HepG2 (cell line): ENCODE measurements around the gene SFI1. TPM values are rescaled to one million over a fixed set of nuclear protein-coding genes. Genes with fewer than 3 reads are reported as not detected.

Experiments
- CC2D1A ChIP-seq: sonication (generic); formaldehyde crosslinking; IDR thresholded peaks from 2 replicates; pipeline ENCODE4 v1.8.1; 2023; ENCODE audit warnings: mild to moderate bottlenecking, missing genetic modification reagents
- DMAP1 ChIP-seq: IDR thresholded peaks from 2 replicates; pipeline ENCODE4 v1.6.1; 2016
- ELF1 ChIP-seq: sonication (generic); formaldehyde crosslinking; IDR thresholded peaks from 2 replicates; pipeline ENCODE4 v1.4.0; 2020; ENCODE audit warnings: missing genetic modification reagents
- GABPA ChIP-seq, 2 experiments: IDR thresholded peaks; 2 replicates each; pipeline ENCODE4 v1.6.1; 2011 to 2016; ENCODE audit warnings: low read depth in 2 of 2, low read length in 1 of 2, missing biosample characterization in 1 of 2, missing genetic modification characterization in 1 of 2
- ISX ChIP-seq: sonication (generic); formaldehyde crosslinking; conservative IDR thresholded peaks from 2 replicates; pipeline ENCODE4 v1.5.0; 2020; ENCODE audit warnings: missing genetic modification reagents
- KDM3A ChIP-seq: IDR thresholded peaks from 2 replicates; pipeline ENCODE4 v1.6.1; 2018; ENCODE audit warnings: low read depth, missing compliant biosample characterization
- KMT2A ChIP-seq: sonication (generic); formaldehyde crosslinking; IDR thresholded peaks from 2 replicates; pipeline ENCODE4 v1.4.0; 2020; ENCODE audit warnings: missing genetic modification reagents
- MYC ChIP-seq: sonication (generic); formaldehyde crosslinking; IDR thresholded peaks from 2 replicates; pipeline ENCODE4 v1.9.0; 2021; ENCODE audit warnings: missing genetic modification reagents, borderline replicate concordance
- NFIC ChIP-seq: IDR thresholded peaks from 2 replicates; pipeline ENCODE4 v1.6.1; 2012; ENCODE audit warnings: mild to moderate bottlenecking, low read length, inconsistent platforms
- PHF8 ChIP-seq: sonication (generic); formaldehyde crosslinking; IDR thresholded peaks from 2 replicates; pipeline ENCODE4 v1.5.0; 2020; ENCODE audit warnings: missing genetic modification reagents
- PITX1 ChIP-seq: sonication (generic); formaldehyde crosslinking; IDR thresholded peaks from 2 replicates; pipeline ENCODE4 v1.5.1; 2020; ENCODE audit warnings: mild to moderate bottlenecking, missing genetic modification reagents
- SAP130 ChIP-seq: IDR thresholded peaks from 2 replicates; pipeline ENCODE4 v1.6.1; 2016; ENCODE audit warnings: low read depth
- SP2 ChIP-seq: sonication (generic); formaldehyde crosslinking; IDR thresholded peaks from 2 replicates; pipeline ENCODE4 v1.5.1; 2020; ENCODE audit warnings: mild to moderate bottlenecking, missing genetic modification reagents
- ZNF263 ChIP-seq: sonication (generic); formaldehyde crosslinking; IDR thresholded peaks from 2 replicates; pipeline ENCODE4 v1.4.0; 2020; ENCODE audit warnings: missing genetic modification reagents
- ZNF747 ChIP-seq: sonication (generic); formaldehyde crosslinking; IDR thresholded peaks from 2 replicates; pipeline ENCODE4 v1.8.1; 2023; ENCODE audit warnings: missing genetic modification reagents, mild to moderate bottlenecking, borderline replicate concordance
- ZNF761 ChIP-seq: sonication (generic); formaldehyde crosslinking; conservative IDR thresholded peaks from 2 replicates; pipeline ENCODE4 v1.4.0; 2020; ENCODE audit warnings: mild to moderate bottlenecking, missing genetic modification reagents
- polyA plus RNA-seq, 8 experiments: library from polyadenylated mRNA; depleted of rRNA in 3 of 8; stranded (reverse) in 7 of 8; unstranded in 1 of 8; fragments of >200 nt; fragmentation: Illumina TruSeq in 4 of 8; extraction: Trizol in 4 of 8; gene quantifications; 2 replicates each; pipeline versions ENCODE4 v1.2.1 to v1.2.3, GENCODE V29; 2011 to 2016; ENCODE audit warnings: low read depth in 4 of 8, missing spikeins in 1 of 8, mixed read lengths in 1 of 8; ENCODE audit not compliant: insufficient read depth in 1 of 8
- total RNA-seq, 5 experiments: library from RNA; depleted of rRNA; stranded (reverse); fragments of >200 nt; fragmentation: Illumina TruSeq; extraction: Trizol; gene quantifications; 2 replicates each; pipeline ENCODE4 v1.2.3, GENCODE V29; 2016; ENCODE audit warnings: low read depth in 1 of 5
- TF ChIP-seq, protein P1 (sequence below): sonication (generic); IDR thresholded peaks from 2 replicates; pipeline ENCODE4 v1.6.1; 2016; ENCODE audit warnings: low read depth, borderline replicate concordance
- TF ChIP-seq, protein P2 (sequence below): fragments of 450-650 bp; IDR thresholded peaks from 2 replicates; pipeline ENCODE4 v1.6.1; 2016
- TF ChIP-seq, protein P3 (sequence below): sonication (generic); formaldehyde crosslinking; IDR thresholded peaks from 2 replicates; pipeline ENCODE4 v1.5.0; 2020; ENCODE audit warnings: missing genetic modification reagents
- TF ChIP-seq, protein P4 (sequence below): IDR thresholded peaks from 2 replicates; pipeline ENCODE4 v1.6.1; 2016; ENCODE audit warnings: missing compliant biosample characterization, missing genetic modification reagents, borderline replicate concordance
- TF ChIP-seq, protein P5 (sequence below): sonication (generic); formaldehyde crosslinking; IDR thresholded peaks from 2 replicates; pipeline ENCODE4 v1.8.1; 2023; ENCODE audit warnings: missing genetic modification reagents, inconsistent platforms, borderline replicate concordance

Gene SFI1
- total and polyA plus RNA-seq, 2 of the 13 experiments (the other 11 are each of a cell fraction or from before 2014, with no cell fraction given): 20.5 to 40.1 TPM

DNA sequence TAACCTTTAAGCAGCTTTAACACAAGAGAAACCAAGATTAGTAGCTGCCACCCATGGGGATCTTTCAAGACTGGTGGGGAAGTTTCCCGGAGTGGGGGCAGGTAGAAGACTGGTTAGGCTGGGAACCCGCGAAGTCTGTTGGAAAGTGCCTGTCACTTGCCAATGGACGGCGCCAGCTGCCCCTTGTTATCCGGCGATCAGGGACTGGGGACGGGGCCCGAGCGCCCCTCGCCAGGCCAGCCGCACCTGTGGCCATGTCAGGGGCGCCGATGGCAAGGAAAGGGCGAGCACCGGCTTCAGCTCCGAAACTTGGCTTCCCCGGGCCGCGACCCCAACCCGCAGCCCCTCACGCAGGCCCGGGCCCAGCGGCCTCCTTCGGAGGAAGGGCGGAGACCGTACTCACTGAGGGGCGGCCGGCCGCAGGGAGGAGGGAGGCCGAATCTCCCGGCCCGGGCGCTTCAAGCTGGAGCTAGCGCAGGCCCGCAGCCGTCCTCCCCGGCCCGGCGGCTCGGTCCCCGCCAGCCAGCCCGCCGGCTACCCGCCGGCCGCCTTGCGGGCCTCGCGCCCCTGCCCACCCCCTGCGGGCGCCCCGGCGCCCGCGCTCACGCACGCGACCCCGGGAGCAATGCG, 7.2 kb upstream of the SFI1 start (continued):
- TF ChIP-seq, protein P1, sequence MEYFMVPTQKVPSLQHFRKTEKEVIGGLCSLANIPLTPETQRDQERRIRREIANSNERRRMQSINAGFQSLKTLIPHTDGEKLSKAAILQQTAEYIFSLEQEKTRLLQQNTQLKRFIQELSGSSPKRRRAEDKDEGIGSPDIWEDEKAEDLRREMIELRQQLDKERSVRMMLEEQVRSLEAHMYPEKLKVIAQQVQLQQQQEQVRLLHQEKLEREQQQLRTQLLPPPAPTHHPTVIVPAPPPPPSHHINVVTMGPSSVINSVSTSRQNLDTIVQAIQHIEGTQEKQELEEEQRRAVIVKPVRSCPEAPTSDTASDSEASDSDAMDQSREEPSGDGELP: peak; percentile 33; the same call in 1 of the 2 replicates
- peak; percentile 19; the same call in 1 of the 2 replicates for TF ChIP-seq DMAP1
- TF ChIP-seq, protein P2, sequence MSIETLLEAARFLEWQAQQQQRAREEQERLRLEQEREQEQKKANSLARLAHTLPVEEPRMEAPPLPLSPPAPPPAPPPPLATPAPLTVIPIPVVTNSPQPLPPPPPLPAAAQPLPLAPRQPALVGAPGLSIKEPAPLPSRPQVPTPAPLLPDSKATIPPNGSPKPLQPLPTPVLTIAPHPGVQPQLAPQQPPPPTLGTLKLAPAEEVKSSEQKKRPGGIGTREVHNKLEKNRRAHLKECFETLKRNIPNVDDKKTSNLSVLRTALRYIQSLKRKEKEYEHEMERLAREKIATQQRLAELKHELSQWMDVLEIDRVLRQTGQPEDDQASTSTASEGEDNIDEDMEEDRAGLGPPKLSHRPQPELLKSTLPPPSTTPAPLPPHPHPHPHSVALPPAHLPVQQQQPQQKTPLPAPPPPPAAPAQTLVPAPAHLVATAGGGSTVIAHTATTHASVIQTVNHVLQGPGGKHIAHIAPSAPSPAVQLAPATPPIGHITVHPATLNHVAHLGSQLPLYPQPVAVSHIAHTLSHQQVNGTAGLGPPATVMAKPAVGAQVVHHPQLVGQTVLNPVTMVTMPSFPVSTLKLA: no peak
- no peak for TF ChIP-seq CC2D1A (CRISPR knock-in tag)
- peak; percentile 48 for TF ChIP-seq SAP130 (CRISPR knock-in tag)
- TF ChIP-seq ZNF263: peak; percentile 90
- peak; percentile 75 for TF ChIP-seq PHF8 (CRISPR knock-in tag)
- TF ChIP-seq SP2 (CRISPR knock-in tag): 0 out of 2 replicates have a peak, but pooled peaks have one; percentile 31
- no peak for TF ChIP-seq KDM3A
- TF ChIP-seq, protein P3, sequence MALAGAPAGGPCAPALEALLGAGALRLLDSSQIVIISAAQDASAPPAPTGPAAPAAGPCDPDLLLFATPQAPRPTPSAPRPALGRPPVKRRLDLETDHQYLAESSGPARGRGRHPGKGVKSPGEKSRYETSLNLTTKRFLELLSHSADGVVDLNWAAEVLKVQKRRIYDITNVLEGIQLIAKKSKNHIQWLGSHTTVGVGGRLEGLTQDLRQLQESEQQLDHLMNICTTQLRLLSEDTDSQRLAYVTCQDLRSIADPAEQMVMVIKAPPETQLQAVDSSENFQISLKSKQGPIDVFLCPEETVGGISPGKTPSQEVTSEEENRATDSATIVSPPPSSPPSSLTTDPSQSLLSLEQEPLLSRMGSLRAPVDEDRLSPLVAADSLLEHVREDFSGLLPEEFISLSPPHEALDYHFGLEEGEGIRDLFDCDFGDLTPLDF (CRISPR knock-in tag): no peak
- no peak for TF ChIP-seq ZNF747
- no peak for TF ChIP-seq GABPA (IDR thresholded peaks at IDR 0.05; ENCODE audit: low read depth, low read length)
- TF ChIP-seq GABPA (CRISPR knock-in tag; IDR thresholded peaks at IDR 0.05; ENCODE audit: low read depth): no peak
- TF ChIP-seq NFIC: no peak
- TF ChIP-seq ISX (CRISPR knock-in tag): no peak
- TF ChIP-seq KMT2A (CRISPR knock-in tag): peak; percentile 76
- no peak for TF ChIP-seq ZNF761 (CRISPR knock-in tag)
- TF ChIP-seq PITX1 (CRISPR knock-in tag): 0 out of 2 replicates have a peak, but pooled peaks have one; percentile 36
- 0 out of 2 replicates have a peak, but pooled peaks have one; percentile 20 for TF ChIP-seq MYC (CRISPR knock-in tag)
- TF ChIP-seq, protein P4, sequence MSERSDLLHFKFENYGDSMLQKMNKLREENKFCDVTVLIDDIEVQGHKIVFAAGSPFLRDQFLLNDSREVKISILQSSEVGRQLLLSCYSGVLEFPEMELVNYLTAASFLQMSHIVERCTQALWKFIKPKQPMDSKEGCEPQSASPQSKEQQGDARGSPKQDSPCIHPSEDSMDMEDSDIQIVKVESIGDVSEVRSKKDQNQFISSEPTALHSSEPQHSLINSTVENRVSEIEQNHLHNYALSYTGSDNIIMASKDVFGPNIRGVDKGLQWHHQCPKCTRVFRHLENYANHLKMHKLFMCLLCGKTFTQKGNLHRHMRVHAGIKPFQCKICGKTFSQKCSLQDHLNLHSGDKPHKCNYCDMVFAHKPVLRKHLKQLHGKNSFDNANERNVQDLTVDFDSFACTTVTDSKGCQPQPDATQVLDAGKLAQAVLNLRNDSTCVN (CRISPR knock-in tag): 0 out of 2 replicates have a peak, but pooled peaks have one; percentile 30
- TF ChIP-seq, protein P5, sequence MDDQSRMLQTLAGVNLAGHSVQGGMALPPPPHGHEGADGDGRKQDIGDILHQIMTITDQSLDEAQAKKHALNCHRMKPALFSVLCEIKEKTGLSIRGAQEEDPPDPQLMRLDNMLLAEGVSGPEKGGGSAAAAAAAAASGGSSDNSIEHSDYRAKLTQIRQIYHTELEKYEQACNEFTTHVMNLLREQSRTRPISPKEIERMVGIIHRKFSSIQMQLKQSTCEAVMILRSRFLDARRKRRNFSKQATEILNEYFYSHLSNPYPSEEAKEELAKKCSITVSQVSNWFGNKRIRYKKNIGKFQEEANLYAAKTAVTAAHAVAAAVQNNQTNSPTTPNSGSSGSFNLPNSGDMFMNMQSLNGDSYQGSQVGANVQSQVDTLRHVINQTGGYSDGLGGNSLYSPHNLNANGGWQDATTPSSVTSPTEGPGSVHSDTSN: no peak
- TF ChIP-seq ELF1 (CRISPR knock-in tag): no peak
